WTC11 (cell line): ENCODE results near the gene GRK1. TPM values are rescaled to one million over a fixed set of nuclear protein-coding genes. Genes with fewer than 3 reads are reported as not detected.

Experiments
- ATAC-seq: fragments of 200-7000 bp; cut with Tn5 transposase; 2 replicates; pipeline ENCODE4 v1.10.0; 2021; ENCODE audit warnings: mild to moderate bottlenecking, moderate library complexity
- CTCF ChIA-PET: fragments of 300-600 bp; sonication (Branson Sonifier 250); formaldehyde crosslinking; loops from one replicate; lab custom pipeline; 2021; ENCODE audit warnings: antibody characterized with exemption; lab: Charles Lee
- POLR2A ChIA-PET: fragments of 350-600 bp; sonication (Branson Sonifier 250); formaldehyde crosslinking; loops from one replicate; lab custom pipeline; 2021; ENCODE audit warnings: antibody characterized with exemption; lab: Charles Lee
- DNase-seq: peaks from one replicate; pipeline ENCODE4 v3.0.0; 2021; ENCODE audit warnings: low spot score
- H3K27ac Mint-ChIP-seq: 2 replicates; pipeline ENCODE4 v1.8.0; 2021; ENCODE audit warnings: mixed read lengths
- H3K27me3 Mint-ChIP-seq: 2 replicates; pipeline ENCODE4 v1.8.0; 2021; ENCODE audit warnings: low read depth, mild to moderate bottlenecking, moderate library complexity, mixed read lengths
- H3K36me3 Mint-ChIP-seq: 2 replicates; pipeline ENCODE4 v1.8.0; 2021; ENCODE audit warnings: mixed read lengths
- H3K4me1 Mint-ChIP-seq: 2 replicates; pipeline ENCODE4 v1.8.0; 2022; ENCODE audit warnings: mixed read lengths
- H3K4me3 Mint-ChIP-seq: 2 replicates; pipeline ENCODE4 v1.8.0; 2021; ENCODE audit warnings: mild to moderate bottlenecking, moderate library complexity, mixed read lengths
- H3K9me3 Mint-ChIP-seq: 2 replicates; pipeline ENCODE4 v1.8.0; 2021; ENCODE audit warnings: mixed read lengths
- CBFB ChIP-seq: sonication (generic); formaldehyde crosslinking; IDR thresholded peaks from 2 replicates; pipeline ENCODE4 v1.8.1; 2022; ENCODE audit warnings: mild to moderate bottlenecking, low read depth, missing genetic modification reagents
- CREM ChIP-seq: sonication (generic); formaldehyde crosslinking; IDR thresholded peaks from 2 replicates; pipeline ENCODE4 v1.8.1; 2022; ENCODE audit warnings: mild to moderate bottlenecking, missing genetic modification reagents, moderate library complexity
- ETV6 ChIP-seq: sonication (generic); formaldehyde crosslinking; IDR thresholded peaks from 2 replicates; pipeline ENCODE4 v1.8.1; 2022; ENCODE audit warnings: mild to moderate bottlenecking, missing genetic modification reagents
- HMGA2 ChIP-seq: fragments of 250-450 bp; sonication (Bioruptor Pico); IDR thresholded peaks from 2 replicates; pipeline ENCODE4 v1.4.0; 2021; ENCODE audit warnings: mild to moderate bottlenecking, moderate library complexity
- IRF1 ChIP-seq: sonication (generic); formaldehyde crosslinking; IDR thresholded peaks from 2 replicates; pipeline ENCODE4 v1.8.0; 2023; ENCODE audit warnings: missing genetic modification reagents
- IRF2 ChIP-seq: sonication (generic); formaldehyde crosslinking; IDR thresholded peaks from 2 replicates; pipeline ENCODE4 v1.8.0; 2022; ENCODE audit warnings: low read depth, missing genetic modification reagents, borderline replicate concordance
- JAZF1 ChIP-seq: fragments of 250-450 bp; sonication (Bioruptor Pico); IDR thresholded peaks from 2 replicates; pipeline ENCODE4 v1.9.0; 2021; ENCODE audit warnings: moderate library complexity, mild to moderate bottlenecking, inconsistent platforms
- MYBL2 ChIP-seq: sonication (generic); formaldehyde crosslinking; IDR thresholded peaks from 2 replicates; pipeline ENCODE4 v1.8.1; 2023; ENCODE audit warnings: mild to moderate bottlenecking, moderate library complexity, missing genetic modification reagents
- NR1H2 ChIP-seq: sonication (generic); formaldehyde crosslinking; IDR thresholded peaks from 2 replicates; pipeline ENCODE4 v1.9.0; 2021; ENCODE audit warnings: mild to moderate bottlenecking, moderate library complexity, missing genetic modification reagents
- OVOL2 ChIP-seq: fragments of 250-450 bp; sonication (Bioruptor Pico); IDR thresholded peaks from 2 replicates; pipeline ENCODE4 v1.9.0; 2021; ENCODE audit warnings: mild to moderate bottlenecking, borderline replicate concordance
- PREB ChIP-seq: sonication (generic); formaldehyde crosslinking; IDR thresholded peaks from 2 replicates; pipeline ENCODE4 v1.8.1; 2022; ENCODE audit warnings: mild to moderate bottlenecking, missing genetic modification reagents, moderate library complexity, borderline replicate concordance
- SMAD4 ChIP-seq: sonication (generic); formaldehyde crosslinking; IDR thresholded peaks from 2 replicates; pipeline ENCODE4 v1.8.0; 2022; ENCODE audit warnings: mild to moderate bottlenecking, missing genetic modification reagents
- TCF7 ChIP-seq: sonication (generic); formaldehyde crosslinking; IDR thresholded peaks from 2 replicates; pipeline ENCODE4 v1.8.0; 2022; ENCODE audit warnings: mild to moderate bottlenecking, low read depth, missing genetic modification reagents, moderate library complexity
- ZNF138 ChIP-seq: sonication (generic); formaldehyde crosslinking; conservative IDR thresholded peaks from 2 replicates; pipeline ENCODE4 v1.8.1; 2022; ENCODE audit warnings: mild to moderate bottlenecking, moderate library complexity, missing genetic modification reagents
- ZNF281 ChIP-seq: sonication (generic); formaldehyde crosslinking; IDR thresholded peaks from 2 replicates; pipeline ENCODE4 v1.8.0; 2023; ENCODE audit warnings: mild to moderate bottlenecking, missing genetic modification reagents
- ZNF396 ChIP-seq: fragments of 250-450 bp; sonication (Bioruptor Pico); IDR thresholded peaks from 2 replicates; pipeline ENCODE4 v1.8.0; 2021; ENCODE audit warnings: mild to moderate bottlenecking, moderate library complexity, borderline replicate concordance
- ZNF512 ChIP-seq: sonication (generic); formaldehyde crosslinking; IDR thresholded peaks from 2 replicates; pipeline ENCODE4 v1.8.1; 2022; ENCODE audit warnings: missing genetic modification reagents, borderline replicate concordance
- ZNF532 ChIP-seq: fragments of 250-450 bp; sonication (Bioruptor Pico); IDR thresholded peaks from 2 replicates; pipeline ENCODE4 v1.9.0; 2021; ENCODE audit warnings: mild to moderate bottlenecking, borderline replicate concordance
- ZSCAN18 ChIP-seq: fragments of 250-450 bp; sonication (Bioruptor Pico); IDR thresholded peaks from 2 replicates; pipeline ENCODE4 v2.1.2; 2022; ENCODE audit warnings: mild to moderate bottlenecking, moderate library complexity
- total RNA-seq: library from RNA; stranded (reverse); gene quantifications from 3 replicates; pipeline ENCODE4 v1.2.3, GENCODE V29; 2021

The GRK1 gene
- total RNA-seq, 1 experiment from 2014 or later: 0.17 TPM

GRCh38 chr13:113637262-113638160 is 29.5 kb upstream of the GRK1 start:
- H3K27ac Mint-ChIP-seq: no peak overlapping the region
- POLR2A ChIA-PET: no interaction called here
- no peaks in the 10 kb centered on the region for H3K4me1 Mint-ChIP-seq
- TF ChIP-seq ETV6 (CRISPR knock-in tag) (no peak), SMAD4 (CRISPR knock-in tag) (no peak), ZNF138 (CRISPR knock-in tag) (no peak), CREM (CRISPR knock-in tag) (no peak), NR1H2 (CRISPR knock-in tag) (no peak), MYBL2 (CRISPR knock-in tag) (no peak), ZSCAN18 (CRISPR knock-in tag) (no peak), OVOL2 (CRISPR knock-in tag) (no peak), ZNF532 (CRISPR knock-in tag) (no peak), CBFB (CRISPR knock-in tag) (no peak), ZNF396 (CRISPR knock-in tag) (no peak), JAZF1 (CRISPR knock-in tag) (no peak), IRF2 (CRISPR knock-in tag) (no peak), HMGA2 (no peak), PREB (no peak), TCF7 (CRISPR knock-in tag) (no peak), ZNF512 (CRISPR knock-in tag) (no peak), IRF1 (CRISPR knock-in tag) (no peak), ZNF281 (no peak)
- TF ChIP-seq, all 79 proteins: peak for 0
- H3K4me3 Mint-ChIP-seq: no peak overlapping the region
- CTCF ChIA-PET: no interaction called here
- DNase-seq (peak; percentile 9), ATAC-seq (no peak)
- peaks cover 84% of the 10 kb centered on the region for H3K36me3 Mint-ChIP-seq
- H3K9me3 Mint-ChIP-seq: peaks cover 10% of the 10 kb centered on the region
- H3K27me3 Mint-ChIP-seq: no peaks in the 10 kb centered on the region
